Measurements from ENCODE around the gene CTXND2. TPM values are rescaled to one million over a fixed set of nuclear protein-coding genes. Genes with fewer than 3 reads are reported as not detected.
"Not testable (repeated sequence)": the region's sequence is repeated elsewhere in the genome, so short reads cannot be mapped to it uniquely, and the experiment has no call there.

The CTXND2 gene
- total and polyA plus RNA-seq, 2 of the 13 experiments (the other 11 are each of a cell fraction or from before 2014, with no cell fraction given), result not detected

DNA sequence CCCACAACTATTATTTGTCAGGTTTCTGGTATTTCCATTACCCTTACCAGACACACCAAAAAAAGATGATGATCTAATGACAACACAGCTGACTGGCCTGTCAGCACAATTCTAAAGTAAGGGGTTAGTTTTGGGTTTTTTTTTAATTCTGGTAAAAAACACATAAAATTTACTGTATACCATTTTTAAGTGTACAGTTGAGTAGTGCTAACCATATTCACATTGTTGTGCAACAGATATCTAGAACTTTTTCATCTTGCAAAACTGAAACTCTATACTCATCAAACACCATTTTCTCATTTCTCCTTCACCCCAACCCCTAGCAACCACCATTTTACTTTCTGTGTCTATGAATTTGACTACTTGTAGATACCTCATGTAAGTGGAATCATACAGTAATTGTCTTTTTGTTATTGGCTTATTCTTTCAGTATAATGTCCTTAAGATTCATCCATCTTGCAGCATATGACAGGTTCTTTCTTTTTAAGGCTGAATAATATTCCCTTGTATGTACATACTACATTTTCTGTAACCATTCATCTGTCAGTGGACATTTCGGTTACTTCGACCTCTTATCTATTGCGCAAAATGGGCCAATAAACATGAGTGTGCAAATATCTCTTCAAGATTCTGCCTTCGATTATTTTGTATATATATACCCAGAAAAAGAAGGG, 40.3 kb upstream of the CTXND2 start:
- H3K27ac ChIP-seq (ENCODE audit: extremely low read length, insufficient read depth, low read length), result no peak overlapping the region
- no peaks in the 10 kb centered on the region for H3K27me3 ChIP-seq (ENCODE audit: control insufficient read depth in 1 of 2, insufficient read depth in 2 of 2, low read length in 2 of 2)
- in situ Hi-C loops (cut with HindIII; ENCODE audit: extremely low pct_ligation_motif_present, low pct_unique_long_range_greater_than_20kb) (no loop called here), intact Hi-C loops (cut with micrococcal nuclease; ENCODE audit: unreplicated experiment) (no loop called here)
- ChIA-PET POLR2A (no interaction called here), CTCF (ENCODE audit: low intra/inter-chr PET ratio, low total read pairs) (no interaction called here)
- WGBS (ENCODE audit: low lambda C conversion rate), result 91% methylated on average over 4 of the region's 4 CpGs
- no peaks in the 10 kb centered on the region for H3K79me2 ChIP-seq (ENCODE audit: insufficient read depth, low read length)
- H3K4me2 ChIP-seq (ENCODE audit: low read depth, low read length), result no peak overlapping the region
- no peaks in the 10 kb centered on the region for H3K9me3 ChIP-seq (ENCODE audit: low read length)
- no peak for TF ChIP-seq MBD4 (IDR thresholded peaks at IDR 0.05; ENCODE audit: borderline replicate concordance, low read length)
- TF ChIP-seq CEBPB (IDR thresholded peaks at IDR 0.05; ENCODE audit: borderline replicate concordance, low read depth, low read length), result 0 out of 2 replicates have a peak, but pooled peaks have one; percentile 7
- H2AFZ ChIP-seq (ENCODE audit: low read length), result no peak overlapping the region
- ATAC-seq, result no peak
- H3K36me3 ChIP-seq (replicated peaks in 1 of 2; ENCODE audit: control insufficient read depth in 1 of 2, insufficient read depth in 2 of 2, low read length in 2 of 2), result peaks cover 0 to 10% of the 10 kb centered on the region in 2 experiments; a peak in 2 of 5 replicates
- no TSS peak for BruUV-seq (replicated peaks)
- no peaks in the 10 kb centered on the region for H4K20me1 ChIP-seq (ENCODE audit: insufficient read depth, low read length)
- no peak for FAIRE-seq
- H3K4me1 ChIP-seq (ENCODE audit: insufficient read depth, low read length), result no peaks in the 10 kb centered on the region
- no peak overlapping the region for H3K4me3 ChIP-seq (replicated peaks in 1 of 3; ENCODE audit: insufficient read depth in 1 of 3, low read depth in 2 of 3, low read length in 3 of 3)
- no peak overlapping the region for H3K9ac ChIP-seq (ENCODE audit: insufficient read depth, low read depth, low read length)
- DNase-seq (ENCODE audit: low spot score), result no peak

DNA sequence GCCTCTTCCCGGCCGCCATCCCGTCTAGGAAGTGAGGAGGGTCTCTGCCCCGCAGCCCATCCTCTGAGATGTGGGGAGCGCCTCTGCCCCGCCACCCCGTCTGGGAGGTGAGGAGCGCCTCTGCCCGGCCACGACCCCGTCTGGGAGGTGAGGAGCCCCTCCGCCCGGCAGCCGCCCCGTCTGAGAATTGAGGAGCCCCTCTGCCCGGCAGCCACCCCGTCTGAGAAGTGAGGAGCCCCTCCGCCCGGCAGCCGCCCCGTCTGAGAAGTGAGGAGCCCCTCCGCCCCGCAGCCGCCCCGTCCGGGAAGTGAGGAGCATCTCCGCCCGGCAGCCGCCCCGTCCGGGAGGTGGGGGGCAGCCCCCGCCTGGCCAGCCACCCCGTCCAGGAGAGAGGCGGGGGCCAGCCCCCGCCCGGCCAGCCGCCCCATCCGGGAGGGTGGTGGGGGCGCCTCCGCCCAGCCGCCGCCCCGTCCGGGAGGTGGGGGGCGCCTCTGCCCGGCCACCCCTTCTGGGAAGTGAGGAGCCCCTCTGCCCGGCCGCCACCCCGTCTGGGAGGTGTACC, 36.1 kb upstream of the CTXND2 start:
- CTCF ChIA-PET (ENCODE audit: low intra/inter-chr PET ratio, low total read pairs); in situ Hi-C loops (cut with HindIII; ENCODE audit: extremely low pct_ligation_motif_present, low pct_unique_long_range_greater_than_20kb); FAIRE-seq; H2AFZ ChIP-seq (ENCODE audit: low read length); H3K4me2 ChIP-seq (ENCODE audit: low read depth, low read length); intact Hi-C loops (cut with micrococcal nuclease; ENCODE audit: unreplicated experiment); H3K27me3 ChIP-seq (ENCODE audit: control insufficient read depth in 1 of 2, insufficient read depth in 2 of 2, low read length in 2 of 2); DNase-seq (ENCODE audit: low spot score); H3K27ac ChIP-seq (ENCODE audit: extremely low read length, insufficient read depth, low read length); H4K20me1 ChIP-seq (ENCODE audit: insufficient read depth, low read length); H3K9ac ChIP-seq (ENCODE audit: insufficient read depth, low read depth, low read length); H3K79me2 ChIP-seq (ENCODE audit: insufficient read depth, low read length); H3K4me3 ChIP-seq (replicated peaks in 1 of 3; ENCODE audit: insufficient read depth in 1 of 3, low read depth in 2 of 3, low read length in 3 of 3); ATAC-seq; POLR2A ChIA-PET; BruUV-seq (replicated peaks); H3K9me3 ChIP-seq (ENCODE audit: low read length): not testable (repeated sequence)
- 92% methylated on average over 14 of the region's 49 CpGs for WGBS (ENCODE audit: low lambda C conversion rate)
- H3K4me1 ChIP-seq (ENCODE audit: insufficient read depth, low read length), result peaks cover 20% of the 10 kb centered on the region
- peaks cover 3 to 11% of the 10 kb centered on the region in 2 experiments for H3K36me3 ChIP-seq (replicated peaks in 1 of 2; ENCODE audit: control insufficient read depth in 1 of 2, insufficient read depth in 2 of 2, low read length in 2 of 2)

GRCh38 chr1:150852734-150853133, 34.2 kb upstream of the CTXND2 start:
- H3K9ac ChIP-seq (ENCODE audit: insufficient read depth, low read depth, low read length); BruUV-seq (replicated peaks); H2AFZ ChIP-seq (ENCODE audit: low read length); POLR2A ChIA-PET; H3K4me2 ChIP-seq (ENCODE audit: low read depth, low read length); intact Hi-C loops (cut with micrococcal nuclease; ENCODE audit: unreplicated experiment); H3K4me3 ChIP-seq (replicated peaks in 1 of 3; ENCODE audit: insufficient read depth in 1 of 3, low read depth in 2 of 3, low read length in 3 of 3); in situ Hi-C loops (cut with HindIII; ENCODE audit: extremely low pct_ligation_motif_present, low pct_unique_long_range_greater_than_20kb); FAIRE-seq; H3K9me3 ChIP-seq (ENCODE audit: low read length); H3K79me2 ChIP-seq (ENCODE audit: insufficient read depth, low read length); H3K27ac ChIP-seq (ENCODE audit: extremely low read length, insufficient read depth, low read length); H4K20me1 ChIP-seq (ENCODE audit: insufficient read depth, low read length); CTCF ChIA-PET (ENCODE audit: low intra/inter-chr PET ratio, low total read pairs); DNase-seq (ENCODE audit: low spot score); ATAC-seq; H3K27me3 ChIP-seq (ENCODE audit: control insufficient read depth in 1 of 2, insufficient read depth in 2 of 2, low read length in 2 of 2): not testable (repeated sequence)
- Histone ChIP-seq H3K4me1 (ENCODE audit: insufficient read depth, low read length) (peaks cover 20% of the 10 kb centered on the region), H3K36me3 (replicated peaks in 1 of 2; ENCODE audit: control insufficient read depth in 1 of 2, insufficient read depth in 2 of 2, low read length in 2 of 2) (peaks cover 3 to 12% of the 10 kb centered on the region in 2 experiments)
- 98% methylated on average over 3 of the region's 3 CpGs for WGBS (ENCODE audit: low lambda C conversion rate)
